ENCODE data around the gene HIGD2A. TPM values are rescaled to one million over a fixed set of nuclear protein-coding genes. Genes with fewer than 3 reads are reported as not detected.

Gene HIGD2A
- total RNA-seq, 6 experiments from 2014 or later, result 90.4 to 109 (median 105) TPM

- DNase-seq, result no peak
- Mint-ChIP-seq H3K27ac (no peak overlapping the region), H3K4me3 (no peak overlapping the region), H3K27me3 (ENCODE audit: insufficient read depth) (peaks cover 3% of the 10 kb centered on the region), H3K36me3 (ENCODE audit: low read depth) (peaks cover 14% of the 10 kb centered on the region), H3K9me3 (no peaks in the 10 kb centered on the region), H3K4me1 (ENCODE audit: low read depth) (peaks cover 9% of the 10 kb centered on the region)
- TF ChIP-seq CTCF (IDR thresholded peaks at IDR 0.05), result no peak
Observed at GRCh38 chr5:176371621-176372539, 16.7 kb upstream of the HIGD2A start.

GRCh38 chr5:176373100-176373818, 15.3 kb upstream of the HIGD2A start:
- Mint-ChIP-seq H3K36me3 (ENCODE audit: low read depth) (peaks cover 4% of the 10 kb centered on the region; the same call in 1 of the 2 replicates), H3K4me1 (ENCODE audit: low read depth) (no peaks in the 10 kb centered on the region), H3K9me3 (no peaks in the 10 kb centered on the region), H3K27me3 (ENCODE audit: insufficient read depth) (peaks cover 1% of the 10 kb centered on the region; the same call in 1 of the 2 replicates), H3K4me3 (no peak overlapping the region), H3K27ac (no peak overlapping the region)
- TF ChIP-seq CTCF (IDR thresholded peaks at IDR 0.05), result no peak
- no peak for DNase-seq

- Mint-ChIP-seq H3K27ac (no peak overlapping the region), H3K9me3 (no peaks in the 10 kb centered on the region), H3K27me3 (ENCODE audit: insufficient read depth) (no peaks in the 10 kb centered on the region; the same call in 1 of the 2 replicates), H3K4me3 (no peak overlapping the region), H3K36me3 (ENCODE audit: low read depth) (peaks cover 18% of the 10 kb centered on the region), H3K4me1 (ENCODE audit: low read depth) (no peaks in the 10 kb centered on the region)
- no peak for DNase-seq
- TF ChIP-seq CTCF (IDR thresholded peaks at IDR 0.05), result no peak
Observed at GRCh38 chr5:176379881-176380280, 8.7 kb upstream of the HIGD2A start.

- no peak for TF ChIP-seq CTCF (IDR thresholded peaks at IDR 0.05)
- no peak overlapping the region for H3K4me3 Mint-ChIP-seq
- no peaks in the 10 kb centered on the region for H3K9me3 Mint-ChIP-seq
- DNase-seq, result no peak
- no peak overlapping the region for H3K27ac Mint-ChIP-seq
- peaks cover 11% of the 10 kb centered on the region for H3K4me1 Mint-ChIP-seq (ENCODE audit: low read depth)
- no peaks in the 10 kb centered on the region; the same call in none of the 2 replicates for H3K27me3 Mint-ChIP-seq (ENCODE audit: insufficient read depth)
- peaks cover 20% of the 10 kb centered on the region for H3K36me3 Mint-ChIP-seq (ENCODE audit: low read depth)
Observed at GRCh38 chr5:176381423-176381822, 7.1 kb upstream of the HIGD2A start.

- no peak overlapping the region for H3K27ac Mint-ChIP-seq
- no peak for DNase-seq
- H3K27me3 Mint-ChIP-seq (ENCODE audit: insufficient read depth), result no peaks in the 10 kb centered on the region; the same call in none of the 2 replicates
- H3K4me1 Mint-ChIP-seq (ENCODE audit: low read depth), result peaks cover 16% of the 10 kb centered on the region
- TF ChIP-seq CTCF (IDR thresholded peaks at IDR 0.05), result no peak
- H3K4me3 Mint-ChIP-seq, result no peak overlapping the region
- H3K36me3 Mint-ChIP-seq (ENCODE audit: low read depth), result peaks cover 25% of the 10 kb centered on the region
- no peaks in the 10 kb centered on the region for H3K9me3 Mint-ChIP-seq
Observed at GRCh38 chr5:176381979-176382378, 6.6 kb upstream of the HIGD2A start.
